Ascending aorta (tissue), 2 donors: ENCODE measurements around the gene PPIE. TPM values are rescaled to one million over a fixed set of nuclear protein-coding genes. Genes with fewer than 3 reads are reported as not detected.

Source experiments
- DNase-seq, 2 donors: peaks; one replicate each; pipeline ENCODE4 v3.0.0-alpha.2; 2019; ENCODE audit warnings: low spot score in 2 of 2
- H3K27ac ChIP-seq, 2 donors: fragments of 200-600 bp; sonication (generic); one replicate each; pipeline ENCODE4 v1.5.1; 2016 to 2017; ENCODE audit warnings: mild to moderate bottlenecking in 1 of 2
- H3K27me3 ChIP-seq: fragments of 200-600 bp; sonication (generic); one replicate; pipeline ENCODE4 v1.5.1; 2017
- H3K36me3 ChIP-seq, 2 donors: fragments of 200-600 bp; sonication (generic); one replicate each; pipeline ENCODE4 v1.5.1; 2016
- H3K4me1 ChIP-seq, 2 donors: fragments of 200-600 bp; sonication (generic); one replicate each; pipeline ENCODE4 v1.5.1; 2016 to 2017; ENCODE audit warnings: mild to moderate bottlenecking in 1 of 2
- H3K4me3 ChIP-seq, 2 donors: fragments of 200-600 bp; sonication (generic); one replicate each; pipeline ENCODE4 v1.5.1; 2016 to 2017; ENCODE audit warnings: mild to moderate bottlenecking in 1 of 2
- H3K9me3 ChIP-seq, 2 donors: fragments of 200-600 bp; sonication (generic); one replicate each; pipeline ENCODE4 v1.5.1; 2016
- CTCF ChIP-seq, 3 experiments: fragments of 200-600 bp in 2 of 3; fragments of 450-650 bp in 1 of 3; sonication (generic) in 2 of 3; IDR thresholded peaks; one replicate each; pipeline ENCODE4 v1.5.1; 2016 to 2019; ENCODE audit warnings: antibody characterized with exemption in 3 of 3, mild to moderate bottlenecking in 1 of 3, moderate library complexity in 1 of 3
- intact Hi-C: fragments of 100-400 bp; cut with DNase I; formaldehyde crosslinking; loops from one replicate; pipeline ENCODE4 v1.15.1; 2023
- total RNA-seq: library from RNA; depleted of rRNA; stranded (reverse); fragments of >200 nt; gene quantifications from one replicate; pipeline ENCODE4 v1.1.0, GENCODE V29; 2016

Gene PPIE
- 58.3 TPM for total RNA-seq

GRCh38 chr1:39738622-39739366 lies at the start of gene PPIE:
TSS of gene PPIE (plus strand) at chr1:39738882. CDS start at chr1:39738901, 19 bp downstream.
- Histone ChIP-seq H3K27me3 (no peaks in the 10 kb centered on the region), H3K4me3 (peak within 1 kb of the TSS; percentile 66 to 75), H3K27ac (peak within 1 kb of the TSS; percentile 50 to 78), H3K4me1 (peaks cover 0 to 7% of the 10 kb centered on the region in 2 donors), H3K9me3 (no peaks in the 10 kb centered on the region), H3K36me3 (peaks cover 25 to 28% of the 10 kb centered on the region in 2 donors)
- DNase-seq, result peak; percentile 49 to 95
- intact Hi-C loops, result no loop called here
- no peak for TF ChIP-seq CTCF (IDR thresholded peaks at IDR 0.05)

GRCh38 chr1:39689214-39689613 lies 49.5 kb upstream of the PPIE start:
- no peak for TF ChIP-seq CTCF (IDR thresholded peaks at IDR 0.05)
- Histone ChIP-seq H3K9me3 (no peaks in the 10 kb centered on the region), H3K27me3 (peaks cover 8% of the 10 kb centered on the region), H3K4me1 (peaks cover 4 to 15% of the 10 kb centered on the region in 2 donors), H3K36me3 (no peaks in the 10 kb centered on the region), H3K27ac (no peak overlapping the region), H3K4me3 (no peak overlapping the region)
- DNase-seq, result no peak
- intact Hi-C loops, result no loop called here

- intact Hi-C loops, result no loop called here
- TF ChIP-seq CTCF (IDR thresholded peaks at IDR 0.05), result no peak
- Histone ChIP-seq H3K4me1 (peaks cover 4 to 15% of the 10 kb centered on the region in 2 donors), H3K27me3 (peaks cover 8% of the 10 kb centered on the region), H3K27ac (no peak overlapping the region), H3K36me3 (no peaks in the 10 kb centered on the region), H3K9me3 (no peaks in the 10 kb centered on the region), H3K4me3 (no peak overlapping the region)
- no peak for DNase-seq
Observed at GRCh38 chr1:39689635-39690034, 49.0 kb upstream of the PPIE start.

GRCh38 chr1:39690225-39690624 lies 48.5 kb upstream of the PPIE start:
- H3K36me3 ChIP-seq, result no peaks in the 10 kb centered on the region
- peaks cover 4 to 15% of the 10 kb centered on the region in 2 donors for H3K4me1 ChIP-seq
- DNase-seq, result no peak
- intact Hi-C loops, result no loop called here
- H3K27ac ChIP-seq, result no peak overlapping the region
- H3K4me3 ChIP-seq, result no peak overlapping the region
- no peaks in the 10 kb centered on the region for H3K9me3 ChIP-seq
- peaks cover 8% of the 10 kb centered on the region for H3K27me3 ChIP-seq
- TF ChIP-seq CTCF (IDR thresholded peaks at IDR 0.05), result no peak

GRCh38 chr1:39690794-39691382 lies 47.8 kb upstream of the PPIE start:
- H3K4me1 ChIP-seq, result peaks cover 4 to 15% of the 10 kb centered on the region in 2 donors
- no peaks in the 10 kb centered on the region for H3K9me3 ChIP-seq
- intact Hi-C loops, result no loop called here
- peak overlapping the region; percentile 42 to 63 for H3K4me3 ChIP-seq
- no peak overlapping the region for H3K27ac ChIP-seq
- H3K36me3 ChIP-seq, result no peaks in the 10 kb centered on the region
- TF ChIP-seq CTCF (IDR thresholded peaks at IDR 0.05), result no peak
- no peak for DNase-seq
- H3K27me3 ChIP-seq, result peaks cover 8% of the 10 kb centered on the region
